ENCODE data around the gene MEGF11. TPM values are rescaled to one million over a fixed set of nuclear protein-coding genes. Genes with fewer than 3 reads are reported as not detected.

Gene MEGF11
- total RNA-seq, 1 experiment from 2014 or later = not detected

GRCh38 chr15:66066481-66066880, 187.1 kb downstream of the MEGF11 start:
- Histone ChIP-seq H3K36me3 (ENCODE audit: low read depth) (no peaks in the 10 kb centered on the region), H3K27ac (no peak overlapping the region), H3F3A (ENCODE audit: insufficient read depth, low read depth) (no peaks in the 10 kb centered on the region), H3K9me2 (ENCODE audit: insufficient read depth) (no peaks in the 10 kb centered on the region), H3K79me2 (ENCODE audit: low read depth) (no peaks in the 10 kb centered on the region), H3K9me3 (ENCODE audit: insufficient read depth, low read depth) (no peaks in the 10 kb centered on the region), H4K20me1 (ENCODE audit: insufficient read depth) (no peaks in the 10 kb centered on the region), H2AFZ (no peak overlapping the region), H3K4me2 (no peak overlapping the region), H3K4me1 (replicated peaks; ENCODE audit: insufficient read depth) (no peaks in the 10 kb centered on the region), H3K27me3 (ENCODE audit: insufficient read depth, low read depth) (no peaks in the 10 kb centered on the region), H3K4me3 (no peak overlapping the region)
- ChIA-PET POLR2A (ENCODE audit: unreplicated experiment) (no interaction called here), CTCF (no interaction called here)
- no TSS peak for BruUV-seq (replicated peaks)
- intact Hi-C loops (cut with micrococcal nuclease; ENCODE audit: unreplicated experiment) = no loop called here
- no peak for TF ChIP-seq EZH2 (IDR thresholded peaks at IDR 0.05; ENCODE audit: low read depth)
- no peak for TF ChIP-seq CTCF (conservative IDR thresholded peaks at IDR 0.05)
- no peak for DNase-seq

- intact Hi-C loops (cut with micrococcal nuclease; ENCODE audit: unreplicated experiment) = no loop called here
- Histone ChIP-seq H4K20me1 (ENCODE audit: insufficient read depth) (no peaks in the 10 kb centered on the region), H3K4me2 (no peak overlapping the region), H3F3A (ENCODE audit: insufficient read depth, low read depth) (no peaks in the 10 kb centered on the region), H3K9me2 (ENCODE audit: insufficient read depth) (no peaks in the 10 kb centered on the region), H3K27ac (no peak overlapping the region), H3K79me2 (ENCODE audit: low read depth) (no peaks in the 10 kb centered on the region), H3K27me3 (ENCODE audit: insufficient read depth, low read depth) (no peaks in the 10 kb centered on the region), H3K9me3 (ENCODE audit: insufficient read depth, low read depth) (no peaks in the 10 kb centered on the region), H2AFZ (no peak overlapping the region), H3K4me3 (no peak overlapping the region), H3K4me1 (replicated peaks; ENCODE audit: insufficient read depth) (no peaks in the 10 kb centered on the region), H3K36me3 (ENCODE audit: low read depth) (no peaks in the 10 kb centered on the region)
- no TSS peak for BruUV-seq (replicated peaks)
- CTCF ChIA-PET = no interaction called here
- POLR2A ChIA-PET (ENCODE audit: unreplicated experiment) = no interaction called here
- TF ChIP-seq CTCF (conservative IDR thresholded peaks at IDR 0.05) (no peak), EZH2 (IDR thresholded peaks at IDR 0.05; ENCODE audit: low read depth) (no peak)
- DNase-seq = no peak
Measured at GRCh38 chr15:66066005-66066404, 187.5 kb downstream of the MEGF11 start.

GRCh38 chr15:66065325-66065724, 188.2 kb downstream of the MEGF11 start:
- no peaks in the 10 kb centered on the region for H3K79me2 ChIP-seq (ENCODE audit: low read depth)
- ChIA-PET POLR2A (ENCODE audit: unreplicated experiment) (no interaction called here), CTCF (no interaction called here)
- H3K4me1 ChIP-seq (replicated peaks; ENCODE audit: insufficient read depth) = no peaks in the 10 kb centered on the region
- H4K20me1 ChIP-seq (ENCODE audit: insufficient read depth) = no peaks in the 10 kb centered on the region
- TF ChIP-seq EZH2 (IDR thresholded peaks at IDR 0.05; ENCODE audit: low read depth) = no peak
- no peak for TF ChIP-seq CTCF (conservative IDR thresholded peaks at IDR 0.05)
- no peak overlapping the region for H3K4me2 ChIP-seq
- no peaks in the 10 kb centered on the region for H3K36me3 ChIP-seq (ENCODE audit: low read depth)
- H3F3A ChIP-seq (ENCODE audit: insufficient read depth, low read depth) = no peaks in the 10 kb centered on the region
- no peaks in the 10 kb centered on the region for H3K9me3 ChIP-seq (ENCODE audit: insufficient read depth, low read depth)
- H3K27me3 ChIP-seq (ENCODE audit: insufficient read depth, low read depth) = no peaks in the 10 kb centered on the region
- intact Hi-C loops (cut with micrococcal nuclease; ENCODE audit: unreplicated experiment) = no loop called here
- no peak overlapping the region for H3K27ac ChIP-seq
- H3K4me3 ChIP-seq = no peak overlapping the region
- no peak for DNase-seq
- no TSS peak for BruUV-seq (replicated peaks)
- H2AFZ ChIP-seq = no peak overlapping the region
- no peaks in the 10 kb centered on the region for H3K9me2 ChIP-seq (ENCODE audit: insufficient read depth)
